B cell (primary cell): ENCODE data around the gene LILRB1. TPM values are rescaled to one million over a fixed set of nuclear protein-coding genes. Genes with fewer than 3 reads are reported as not detected.
"Not testable (repeated sequence)": the region's sequence is repeated elsewhere in the genome, so short reads cannot be mapped to it uniquely, and the experiment has no call there.

ENCODE experiments used
- ATAC-seq: fragments of 200-7000 bp; cut with Tn5 transposase; one replicate; pipeline ENCODE4 v1.10.0; 2021; ENCODE audit warnings: low read depth, mild to moderate bottlenecking, moderate number of reproducible peaks, moderate library complexity
- CTCF ChIA-PET: fragments of 350-600 bp; sonication (Branson Sonifier 250); formaldehyde crosslinking; loops from one replicate; lab custom pipeline; 2021; ENCODE audit warnings: antibody characterized with exemption, inconsistent platforms; lab: Charles Lee
- POLR2A ChIA-PET: fragments of 350-600 bp; sonication (Branson Sonifier 250); formaldehyde crosslinking; loops from one replicate; lab custom pipeline; 2021; ENCODE audit warnings: antibody characterized with exemption; lab: Charles Lee
- DNase-seq: peaks from one replicate; pipeline ENCODE4 v3.0.0; 2013
- H2AFZ ChIP-seq: 2 replicates; pipeline ENCODE4 v1.6.1; 2012; ENCODE audit warnings: mild to moderate bottlenecking, low read depth, low read length; ENCODE audit not compliant: insufficient read depth, poor library complexity, severe bottlenecking
- H3K27ac ChIP-seq, 2 donors: 1 replicate in 1 of 2; 2 replicates in 1 of 2; pipeline ENCODE4 v1.5.1; 2012 to 2013; ENCODE audit warnings: low read length in 2 of 2, mild to moderate bottlenecking in 2 of 2, moderate library complexity in 1 of 2
- H3K27me3 ChIP-seq, 4 experiments: fragments of 200-600 bp in 1 of 4; sonication (generic) in 1 of 4; replicated peaks in 1 of 4; 1 replicate in 2 of 4; 2 replicates in 2 of 4; pipeline versions ENCODE4 v1.6.1 to v1.7.0; 2013 to 2016; ENCODE audit warnings: low read length in 3 of 4, mild to moderate bottlenecking in 2 of 4, mixed read lengths in 1 of 4, moderate library complexity in 1 of 4; ENCODE audit not compliant: insufficient read depth in 4 of 4, control insufficient read depth in 3 of 4; ENCODE audit errors: control extremely low read depth in 1 of 4
- H3K36me3 ChIP-seq, 2 experiments: replicated peaks in 1 of 2; 1 replicate in 1 of 2; 2 replicates in 1 of 2; pipeline versions ENCODE4 v1.6.1 to v1.7.1; 2013; ENCODE audit warnings: low read length in 1 of 2; ENCODE audit not compliant: insufficient read depth in 2 of 2, control insufficient read depth in 1 of 2; ENCODE audit errors: control extremely low read depth in 1 of 2, extremely low read depth in 1 of 2
- H3K4me1 ChIP-seq, 2 donors: fragments of 200-600 bp in 1 of 2; sonication (generic) in 1 of 2; 1 replicate in 1 of 2; 2 replicates in 1 of 2; pipeline versions ENCODE4 v1.5.1 to v1.6.1; 2013 to 2017; ENCODE audit warnings: low read length in 2 of 2; ENCODE audit not compliant: control insufficient read depth in 2 of 2, insufficient read depth in 2 of 2
- H3K4me2 ChIP-seq: replicated peaks from 2 replicates; pipeline ENCODE3; 2012; ENCODE audit warnings: mild to moderate bottlenecking, low read depth, low read length; ENCODE audit not compliant: poor library complexity, severe bottlenecking
- H3K4me3 ChIP-seq, 5 experiments: fragments of 200-600 bp in 1 of 5; sonication (generic) in 1 of 5; 1 replicate in 3 of 5; 2 replicates in 2 of 5; pipeline versions ENCODE4 v1.5.1 to v1.7.0; 2011 to 2016; ENCODE audit warnings: low read length in 4 of 5, mild to moderate bottlenecking in 4 of 5, low read depth in 2 of 5, control low read depth in 1 of 5, moderate library complexity in 1 of 5; ENCODE audit not compliant: insufficient read depth in 1 of 5; ENCODE audit errors: control extremely low read depth in 1 of 5, extremely low read depth in 1 of 5
- H3K79me2 ChIP-seq: fragments of 200-600 bp; sonication (generic); one replicate; pipeline ENCODE4 v1.6.0; 2016; ENCODE audit warnings: low read length; ENCODE audit not compliant: control insufficient read depth, insufficient read depth
- H3K9ac ChIP-seq: fragments of 200-600 bp; sonication (generic); 2 replicates; pipeline ENCODE4 v1.6.1; 2017; ENCODE audit warnings: mild to moderate bottlenecking, low read length, moderate library complexity
- H3K9me3 ChIP-seq, 3 donors: one replicate each; pipeline versions ENCODE4 v1.6.1 to v1.7.1; 2013; ENCODE audit warnings: low read length in 2 of 3; ENCODE audit not compliant: control insufficient read depth in 2 of 3, insufficient read depth in 1 of 3; ENCODE audit errors: control extremely low read depth in 1 of 3
- H4K20me1 ChIP-seq: 2 replicates; pipeline ENCODE4 v1.6.0; 2012; ENCODE audit warnings: mild to moderate bottlenecking, low read length; ENCODE audit not compliant: insufficient read depth, control insufficient read depth, poor library complexity, severe bottlenecking
- H3K27ac Mint-ChIP-seq: one replicate; pipeline ENCODE4 v1.8.0; 2021; ENCODE audit warnings: mixed read lengths
- H3K27me3 Mint-ChIP-seq: one replicate; pipeline ENCODE4 v1.8.0; 2021; ENCODE audit warnings: mixed read lengths
- H3K4me1 Mint-ChIP-seq: one replicate; pipeline ENCODE4 v1.8.0; 2021; ENCODE audit warnings: mixed read lengths
- H3K4me3 Mint-ChIP-seq: one replicate; pipeline ENCODE4 v1.8.0; 2021; ENCODE audit warnings: mixed read lengths
- H3K9me3 Mint-ChIP-seq: one replicate; pipeline ENCODE4 v1.8.0; 2022; ENCODE audit warnings: mixed read lengths; ENCODE audit not compliant: insufficient read depth
- CTCF ChIP-seq: fragments of 200-600 bp; IDR thresholded peaks from one replicate; pipeline ENCODE4 v1.8.0; 2022; ENCODE audit warnings: antibody characterized with exemption, mild to moderate bottlenecking
- EZH2 ChIP-seq: IDR thresholded peaks from 2 replicates; pipeline ENCODE4 v1.6.1; 2012; ENCODE audit warnings: borderline replicate concordance, low read depth, mild to moderate bottlenecking, moderate library complexity, low read length; ENCODE audit not compliant: insufficient read depth, poor library complexity, severe bottlenecking
- WGBS: methylation state at CpG from one replicate; pipeline ENCODE4 v1.1.5; 2013; ENCODE audit warnings: missing lambda C conversion rate; ENCODE audit not compliant: insufficient coverage; 5-methylcytosine and 5-hydroxymethylcytosine counted together
- intact Hi-C: fragments of 100-400 bp; cut with micrococcal nuclease; formaldehyde crosslinking; loops from one replicate; pipeline ENCODE4 v1.10.0; 2022
- polyA plus RNA-seq: library from polyadenylated mRNA; depleted of rRNA; stranded (reverse); fragments of >200 nt; gene quantifications from 2 replicates; pipeline ENCODE4 v1.2.3, GENCODE V29; 2012
- total RNA-seq, 2 donors: library from RNA; stranded (reverse); fragments of 120-200 nt in 1 of 2; gene quantifications; 1 replicate in 1 of 2; 2 replicates in 1 of 2; pipeline versions ENCODE4 v1.2.3 to v1.2.4, GENCODE V29; 2013 to 2022

LILRB1 gene
- total and polyA plus RNA-seq, 2 donors (not counting 1 experiment from before 2014, with no cell fraction given), result 138 to 170 TPM

- Histone ChIP-seq H3K27ac (peak overlapping the region; percentile 11 to 72), H3K36me3 (peaks cover 3 to 65% of the 10 kb centered on the region in 2 experiments), H3K79me2 (peaks cover 64% of the 10 kb centered on the region), H2AFZ (peak overlapping the region; percentile 17), H3K4me1 (peaks cover 54% of the 10 kb centered on the region in 2 donors), H3K9ac (peak overlapping the region; percentile 51), H3K4me3 (peak overlapping the region in 4 of 5 experiments; percentile 28 to 54 (median 34)), H3K27me3 (no peaks in the 10 kb centered on the region), H3K4me2 (peak overlapping the region; percentile 79), H4K20me1 (peaks cover 41% of the 10 kb centered on the region), H3K9me3 (peaks cover 0 to 8% (median 0%) of the 10 kb centered on the region in 3 donors)
- no peaks in the 10 kb centered on the region for H3K9me3 Mint-ChIP-seq
- H3K4me3 Mint-ChIP-seq, result peak overlapping the region; percentile 88
- ChIA-PET POLR2A (interaction anchor here (1.6 kb wide), 1 partner anchor 14 kb away, joined by 4 read pairs; no protein-coding TSS in a partner anchor), CTCF (interaction anchor here (1.0 kb wide), 1 partner anchor 22 kb away, joined by 3 read pairs; no protein-coding TSS in a partner anchor)
- peak overlapping the region; percentile 97 for H3K27ac Mint-ChIP-seq
- intact Hi-C loops, result loop anchor here (2.0 kb wide), 1 partner anchor 14 kb away; no protein-coding TSS in a partner anchor
- H3K27me3 Mint-ChIP-seq, result no peaks in the 10 kb centered on the region
- ATAC-seq (no peak), DNase-seq (no peak)
- 0% methylated on average over 1 of the region's 6 CpGs for WGBS
- H3K4me1 Mint-ChIP-seq, result peaks cover 52% of the 10 kb centered on the region
- TF ChIP-seq EZH2 (no peak), CTCF (no peak)
These were observed 498 bp downstream of the LILRB1 start for GRCh38 chr19:54630782-54631181.

GRCh38 chr19:54631489-54632337 is 1.4 kb downstream of the LILRB1 start:
- H2AFZ ChIP-seq, ATAC-seq, DNase-seq, H3K9me3 ChIP-seq, H3K9ac ChIP-seq, H3K27me3 Mint-ChIP-seq, CTCF ChIA-PET, H3K4me3 ChIP-seq, H3K27me3 ChIP-seq, H3K9me3 Mint-ChIP-seq, H3K4me2 ChIP-seq, H3K4me3 Mint-ChIP-seq: not testable (repeated sequence)
- Mint-ChIP-seq H3K4me1 (peaks cover 42% of the 10 kb centered on the region), H3K27ac (peak overlapping the region; percentile 97)
- POLR2A ChIA-PET, result interaction anchor here (1.6 kb wide), 1 partner anchor 15 kb away, joined by 4 read pairs; no protein-coding TSS in a partner anchor
- Histone ChIP-seq H3K36me3 (peaks cover 3 to 64% of the 10 kb centered on the region in 2 experiments), H3K4me1 (peaks cover 45 to 50% of the 10 kb centered on the region in 2 donors), H4K20me1 (peaks cover 39% of the 10 kb centered on the region), H3K79me2 (peaks cover 55% of the 10 kb centered on the region), H3K27ac (peak overlapping the region in 1 of 2 donors; percentile 72)
- 88% methylated on average over 12 of the region's 23 CpGs for WGBS
- intact Hi-C loops, result loop anchor here (2.0 kb wide), 1 partner anchor 15 kb away; no protein-coding TSS in a partner anchor

- H3K4me1 ChIP-seq, result peaks cover 39 to 43% of the 10 kb centered on the region in 2 donors
- ATAC-seq, H3K9me3 Mint-ChIP-seq, H3K27ac ChIP-seq, CTCF ChIA-PET, DNase-seq, H3K9ac ChIP-seq, intact Hi-C loops, H3K9me3 ChIP-seq, H3K27me3 ChIP-seq, H3K27ac Mint-ChIP-seq, H3K4me3 Mint-ChIP-seq, H2AFZ ChIP-seq, H3K27me3 Mint-ChIP-seq, H3K4me3 ChIP-seq, H3K4me2 ChIP-seq, POLR2A ChIA-PET: not testable (repeated sequence)
- H3K36me3 ChIP-seq, result peaks cover 0 to 58% of the 10 kb centered on the region in 2 experiments
- peaks cover 37% of the 10 kb centered on the region for H4K20me1 ChIP-seq
- peaks cover 37% of the 10 kb centered on the region for H3K4me1 Mint-ChIP-seq
- 99% methylated on average over 15 of the region's 16 CpGs for WGBS
- H3K79me2 ChIP-seq, result peaks cover 47% of the 10 kb centered on the region
These were observed 2.2 kb downstream of the LILRB1 start for GRCh38 chr19:54632517-54632916.
